RWPE2 (cell line): ENCODE results near the gene ATP9A.

ENCODE experiments used
- ATAC-seq: fragments of 200-7000 bp; cut with Tn5 transposase; 3 replicates; pipeline ENCODE4 v1.9.1; 2021; ENCODE audit warnings: low read depth
- DNase-seq: peaks from one replicate; pipeline ENCODE4 v3.0.0-alpha.2; 2020; ENCODE audit warnings: low spot score
- H3K27ac ChIP-seq: fragments of 450-650 bp; 2 replicates; pipeline ENCODE4 v1.5.1; 2017; ENCODE audit warnings: mild to moderate bottlenecking; ENCODE audit not compliant: poor library complexity, severe bottlenecking
- H3K27me3 ChIP-seq: fragments of 250-450 bp; sonication (Bioruptor Pico); 2 replicates; pipeline ENCODE4 v1.5.1; 2021; ENCODE audit warnings: mild to moderate bottlenecking, moderate library complexity; ENCODE audit not compliant: insufficient read depth, poor library complexity, severe bottlenecking
- H3K36me3 ChIP-seq: fragments of 250-450 bp; sonication (Bioruptor Pico); 2 replicates; pipeline ENCODE4 v1.5.1; 2020; ENCODE audit warnings: low read depth, mild to moderate bottlenecking, moderate library complexity
- H3K4me1 ChIP-seq: fragments of 250-450 bp; sonication (Bioruptor Pico); 2 replicates; pipeline ENCODE4 v1.5.1; 2021; ENCODE audit warnings: mild to moderate bottlenecking, moderate library complexity; ENCODE audit not compliant: insufficient read depth, poor library complexity, severe bottlenecking
- H3K4me3 ChIP-seq: fragments of 250-450 bp; sonication (Bioruptor Pico); 2 replicates; pipeline ENCODE4 v1.5.1; 2021; ENCODE audit warnings: mild to moderate bottlenecking, moderate library complexity; ENCODE audit not compliant: severe bottlenecking
- H3K9me3 ChIP-seq: fragments of 250-450 bp; sonication (Bioruptor Pico); 2 replicates; pipeline ENCODE4 v1.5.1; 2021; ENCODE audit warnings: mild to moderate bottlenecking, moderate library complexity; ENCODE audit not compliant: severe bottlenecking
- CTCF ChIP-seq: fragments of 450-650 bp; IDR thresholded peaks from one replicate; pipeline ENCODE4 v1.5.1; 2017; ENCODE audit warnings: mild to moderate bottlenecking, moderate library complexity; ENCODE audit not compliant: poor library complexity, severe bottlenecking

ATP9A gene

GRCh38 chr20:51801122-51801822, 33.1 kb upstream of the ATP9A start:
- Histone ChIP-seq H3K27ac (no peak overlapping the region), H3K36me3 (no peaks in the 10 kb centered on the region), H3K9me3 (no peaks in the 10 kb centered on the region), H3K4me3 (peak overlapping the region; percentile 44), H3K27me3 (no peaks in the 10 kb centered on the region), H3K4me1 (peaks cover 6% of the 10 kb centered on the region)
- no peak for DNase-seq
- ATAC-seq, result peak; percentile 10; the same call in 1 of the 3 replicates
- peak; percentile 70 for TF ChIP-seq CTCF

GRCh38 chr20:51800872-51801121, 32.6 kb upstream of the ATP9A start:
- Histone ChIP-seq H3K4me1 (peaks cover 6% of the 10 kb centered on the region), H3K4me3 (peak overlapping the region; percentile 44), H3K27me3 (no peaks in the 10 kb centered on the region), H3K9me3 (no peaks in the 10 kb centered on the region), H3K27ac (no peak overlapping the region), H3K36me3 (no peaks in the 10 kb centered on the region)
- peak; percentile 9 for ATAC-seq
- TF ChIP-seq CTCF, result no peak
- peak; percentile 81 for DNase-seq

GRCh38 chr20:51800060-51800871, 32.1 kb upstream of the ATP9A start:
- DNase-seq, result peak; percentile 92
- H3K27me3 ChIP-seq, result no peaks in the 10 kb centered on the region
- peak; percentile 100 for TF ChIP-seq CTCF
- H3K9me3 ChIP-seq, result no peaks in the 10 kb centered on the region
- H3K36me3 ChIP-seq, result no peaks in the 10 kb centered on the region
- ATAC-seq, result peak; percentile 86
- peak overlapping the region; percentile 44 for H3K4me3 ChIP-seq
- no peak overlapping the region for H3K27ac ChIP-seq
- peaks cover 6% of the 10 kb centered on the region for H3K4me1 ChIP-seq

- Histone ChIP-seq H3K27me3 (no peaks in the 10 kb centered on the region), H3K9me3 (no peaks in the 10 kb centered on the region), H3K27ac (no peak overlapping the region), H3K4me1 (peaks cover 6% of the 10 kb centered on the region), H3K4me3 (no peak overlapping the region), H3K36me3 (no peaks in the 10 kb centered on the region)
- DNase-seq (no peak), ATAC-seq (no peak)
- no peak for TF ChIP-seq CTCF
Measured at GRCh38 chr20:51799401-51799860, 31.2 kb upstream of the ATP9A start.
